Measurements from ENCODE around the gene CELF2.

DNA sequence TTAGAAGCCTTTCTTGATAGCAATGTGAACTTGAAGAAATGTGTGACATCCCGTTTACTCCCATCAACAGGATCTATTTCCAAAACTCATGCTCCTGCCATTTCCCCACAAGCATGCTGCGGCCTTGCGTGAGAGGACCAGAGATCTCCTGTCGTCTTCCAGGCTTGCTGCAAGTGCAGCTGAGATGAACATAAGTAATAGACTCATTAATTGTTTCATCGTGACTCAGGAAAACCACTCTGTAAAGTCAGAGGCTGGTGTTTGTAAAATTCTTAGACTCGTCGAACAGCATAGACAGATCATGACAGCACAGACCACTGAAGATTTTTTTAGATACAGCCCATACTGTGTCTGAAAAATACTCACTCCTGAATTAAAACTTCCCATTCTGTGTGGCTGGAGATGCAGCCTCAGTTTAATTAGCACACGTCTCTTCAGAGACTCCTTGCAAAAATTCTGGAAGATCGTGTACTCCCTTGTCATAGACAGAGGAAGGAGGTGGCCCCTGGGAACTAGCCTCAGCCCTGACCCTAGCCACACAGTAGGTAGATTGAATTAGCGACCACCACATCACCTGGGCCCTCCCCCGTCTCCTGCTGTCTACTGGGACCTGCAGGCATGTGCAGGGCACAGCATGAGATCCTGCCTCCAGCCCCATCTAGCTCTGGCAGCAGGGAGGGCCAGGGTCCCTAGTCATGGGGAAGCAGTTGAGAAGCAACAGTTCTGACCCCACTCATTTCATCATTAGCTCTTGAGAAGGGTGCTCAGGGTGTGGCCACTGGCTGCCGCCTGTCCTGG is 226.0 kb downstream of the CELF2 start:
- TF ChIP-seq EZH2 (IDR thresholded peaks at IDR 0.05; ENCODE audit: borderline replicate concordance, low read depth, low read length, severe bottlenecking): no peak
- TF ChIP-seq, protein P1, sequence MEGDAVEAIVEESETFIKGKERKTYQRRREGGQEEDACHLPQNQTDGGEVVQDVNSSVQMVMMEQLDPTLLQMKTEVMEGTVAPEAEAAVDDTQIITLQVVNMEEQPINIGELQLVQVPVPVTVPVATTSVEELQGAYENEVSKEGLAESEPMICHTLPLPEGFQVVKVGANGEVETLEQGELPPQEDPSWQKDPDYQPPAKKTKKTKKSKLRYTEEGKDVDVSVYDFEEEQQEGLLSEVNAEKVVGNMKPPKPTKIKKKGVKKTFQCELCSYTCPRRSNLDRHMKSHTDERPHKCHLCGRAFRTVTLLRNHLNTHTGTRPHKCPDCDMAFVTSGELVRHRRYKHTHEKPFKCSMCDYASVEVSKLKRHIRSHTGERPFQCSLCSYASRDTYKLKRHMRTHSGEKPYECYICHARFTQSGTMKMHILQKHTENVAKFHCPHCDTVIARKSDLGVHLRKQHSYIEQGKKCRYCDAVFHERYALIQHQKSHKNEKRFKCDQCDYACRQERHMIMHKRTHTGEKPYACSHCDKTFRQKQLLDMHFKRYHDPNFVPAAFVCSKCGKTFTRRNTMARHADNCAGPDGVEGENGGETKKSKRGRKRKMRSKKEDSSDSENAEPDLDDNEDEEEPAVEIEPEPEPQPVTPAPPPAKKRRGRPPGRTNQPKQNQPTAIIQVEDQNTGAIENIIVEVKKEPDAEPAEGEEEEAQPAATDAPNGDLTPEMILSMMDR (IDR thresholded peaks at IDR 0.05; ENCODE audit: borderline replicate concordance, extremely low read depth, low read length, poor library complexity, severe bottlenecking): no peak

Measured in DND-41 (cell line).